Epithelial cell of esophagus (primary cell): ENCODE measurements around the gene FAR2.

Source experiments
- DNase-seq: peaks from one replicate; pipeline ENCODE4 v3.0.0; 2010; ENCODE audit warnings: low read depth
- H3K4me3 ChIP-seq: 2 replicates; pipeline ENCODE4 v1.5.1; 2011; ENCODE audit warnings: mild to moderate bottlenecking, low read length, control low read depth
- CTCF ChIP-seq: IDR thresholded peaks from 2 replicates; pipeline ENCODE4 v1.5.1; 2011; ENCODE audit warnings: low read depth, mild to moderate bottlenecking, low read length, control low read depth, inconsistent platforms; ENCODE audit not compliant: insufficient read depth; ENCODE audit errors: missing control alignments

FAR2 gene

GRCh38 chr12:29275834-29276233 is 126.8 kb downstream of the FAR2 start:
- DNase-seq = no peak
- TF ChIP-seq CTCF = no peak
- H3K4me3 ChIP-seq = no peak overlapping the region

DNA sequence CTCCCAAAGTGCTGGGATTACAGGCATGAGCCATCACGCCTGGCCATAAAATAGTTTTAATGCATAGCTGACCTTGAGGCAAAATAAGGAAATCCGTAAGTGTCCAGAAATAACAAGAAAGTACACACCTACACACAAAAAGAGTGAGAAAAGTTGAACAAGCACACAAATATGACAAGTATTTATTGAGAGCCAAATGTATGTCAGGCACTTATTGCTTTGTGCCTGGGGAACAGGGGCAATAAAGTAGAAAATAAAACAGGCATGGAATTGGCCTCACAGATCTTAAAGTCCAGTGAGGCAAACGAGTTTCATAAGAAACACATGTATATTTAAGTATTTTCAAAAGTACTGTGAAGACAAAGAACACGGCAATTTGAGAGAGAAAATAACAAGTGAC is 128.2 kb downstream of the FAR2 start:
- no peak for TF ChIP-seq CTCF
- DNase-seq = no peak
- H3K4me3 ChIP-seq = no peak overlapping the region

- no peak for DNase-seq
- TF ChIP-seq CTCF = no peak
- no peak overlapping the region for H3K4me3 ChIP-seq
Observed at GRCh38 chr12:29278673-29279420, 129.8 kb downstream of the FAR2 start.

DNA sequence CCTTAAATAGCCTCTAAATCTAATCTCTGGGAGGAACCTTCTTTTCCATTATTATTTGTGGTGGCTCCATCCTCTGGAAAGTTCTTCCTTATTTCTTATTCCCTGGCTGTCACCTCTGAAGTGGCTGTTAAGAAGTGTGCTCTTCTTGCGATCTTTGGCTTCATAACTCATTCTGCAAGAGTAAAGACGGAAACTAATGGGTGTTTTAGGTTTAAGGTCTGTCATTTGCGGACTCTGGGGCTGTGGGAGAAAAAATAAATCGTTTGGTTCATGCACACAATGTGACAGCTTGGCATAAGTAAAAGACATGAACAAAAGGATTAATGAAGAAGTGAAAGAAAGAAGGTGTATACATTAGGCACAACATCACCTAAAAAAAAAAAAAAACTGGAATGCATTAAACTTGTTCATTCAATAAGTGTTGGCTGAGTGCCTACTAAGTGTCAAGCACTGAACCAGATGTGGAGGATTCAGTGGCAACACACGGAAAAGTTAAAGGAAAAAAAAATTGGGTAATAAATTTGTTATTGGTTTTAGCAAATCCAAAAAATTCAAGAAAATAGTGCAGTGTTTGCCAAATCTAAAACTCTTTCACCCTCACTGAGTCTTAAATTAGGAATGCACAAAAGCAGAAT is 132.4 kb downstream of the FAR2 start:
- no peak for DNase-seq
- no peak overlapping the region for H3K4me3 ChIP-seq
- no peak for TF ChIP-seq CTCF

DNA sequence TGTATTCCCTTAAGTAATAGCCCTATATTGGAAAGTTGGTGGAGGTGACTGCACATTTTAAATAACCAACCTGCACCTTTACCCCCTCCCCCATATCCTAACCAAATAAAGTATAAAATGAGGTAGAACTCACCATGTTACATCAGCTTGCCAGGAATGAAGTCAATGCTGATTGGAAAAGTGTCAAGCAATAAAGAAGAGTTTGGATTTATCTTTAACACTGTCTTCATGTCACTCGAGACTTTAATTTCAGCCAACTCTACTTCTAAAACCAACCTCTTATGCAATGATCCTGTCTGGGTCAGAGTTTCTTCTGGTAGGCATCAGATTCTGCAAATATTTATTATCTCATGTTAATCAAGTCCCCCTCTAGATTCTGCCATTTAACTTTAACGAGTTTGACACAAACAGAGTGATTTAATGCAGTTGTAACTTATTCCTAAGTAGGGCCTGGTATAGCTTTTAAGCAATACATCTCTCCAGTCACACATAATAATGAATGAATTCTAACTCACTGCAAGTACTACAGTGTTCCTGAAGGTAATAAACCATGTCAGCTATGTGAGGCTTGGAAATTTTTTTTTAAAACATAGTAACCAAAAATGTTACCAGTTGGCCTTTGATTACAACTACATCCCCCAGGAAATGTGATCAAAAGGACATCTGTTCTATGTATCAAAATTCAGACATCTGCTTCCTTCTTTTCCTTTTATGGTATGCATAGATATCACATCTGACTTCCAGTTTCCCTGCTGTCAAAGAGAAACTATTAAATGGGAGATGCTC is 133.1 kb downstream of the FAR2 start:
- TF ChIP-seq CTCF = no peak
- DNase-seq = no peak
- H3K4me3 ChIP-seq = no peak overlapping the region

GRCh38 chr12:29283969-29284700 is 135.1 kb downstream of the FAR2 start:
- H3K4me3 ChIP-seq = no peak overlapping the region
- TF ChIP-seq CTCF = no peak
- peak; percentile 32 for DNase-seq
